ENCODE results near the gene SNRNP48. TPM values are rescaled to one million over a fixed set of nuclear protein-coding genes. Genes with fewer than 3 reads are reported as not detected.

SNRNP48 gene
- total RNA-seq, 1 experiment from 2014 or later = 29.1 TPM

DNA sequence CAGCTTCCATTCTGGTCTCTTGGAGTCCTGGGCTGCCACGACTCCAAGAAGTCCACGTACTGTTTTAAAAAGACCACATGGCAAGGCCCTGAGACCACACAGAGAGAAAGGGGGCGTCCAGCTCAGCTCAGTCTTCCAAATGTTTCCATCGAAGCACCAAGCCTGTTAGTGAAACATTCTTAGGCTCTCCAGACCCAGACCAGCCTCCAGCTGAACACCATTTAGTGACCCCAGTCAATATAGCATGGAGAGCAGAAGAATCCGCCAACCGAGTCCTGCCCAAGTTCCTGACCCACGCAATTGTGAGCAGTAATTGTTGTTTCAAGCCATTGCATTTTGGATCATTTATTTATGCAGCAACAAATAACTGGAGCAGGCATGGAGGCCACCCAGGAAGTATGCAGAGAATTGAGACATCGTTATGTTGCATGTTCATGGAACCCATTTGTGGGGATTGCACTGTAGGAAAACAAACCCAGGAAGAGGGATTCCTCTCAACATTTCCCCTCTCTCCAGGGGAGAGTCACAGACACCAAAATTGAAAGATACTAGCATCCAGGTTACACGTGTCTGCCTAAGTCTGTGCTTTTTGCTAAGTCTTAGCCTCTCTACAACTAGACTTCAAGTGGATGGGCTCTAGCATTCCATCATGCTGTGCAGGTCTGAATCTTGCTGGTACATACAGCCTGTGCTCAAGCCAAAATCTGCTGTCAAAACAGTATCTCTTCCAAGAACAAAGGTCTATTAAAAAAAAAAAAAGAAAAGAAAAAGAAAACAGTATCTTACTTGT lies 42.7 kb downstream of the SNRNP48 start:
- no peaks in the 10 kb centered on the region for H3K4me1 ChIP-seq
- CTCF ChIA-PET = no interaction called here
- intact Hi-C loops (cut with micrococcal nuclease; ENCODE audit: unreplicated experiment) = no loop called here
- no peaks in the 10 kb centered on the region for H3K27me3 ChIP-seq (replicated peaks; ENCODE audit: control insufficient read depth, insufficient read depth, low read length)
- no peaks in the 10 kb centered on the region for H3K27me3 Mint-ChIP-seq (ENCODE audit: insufficient read depth, unreplicated experiment)
- no peaks in the 10 kb centered on the region for H3K36me3 ChIP-seq (ENCODE audit: control insufficient read depth, insufficient read depth, low read length)
- BruUV-seq (replicated peaks) = no TSS peak
- no peaks in the 10 kb centered on the region for H3K36me3 Mint-ChIP-seq (ENCODE audit: insufficient read depth, unreplicated experiment)
- H3K27ac Mint-ChIP-seq (ENCODE audit: unreplicated experiment) = no peak overlapping the region
- DNase-seq = no peak
- H3K4me3 ChIP-seq (ENCODE audit: low read depth, low read length) = no peak overlapping the region
- no peaks in the 10 kb centered on the region for H3K9me3 ChIP-seq
- POLR2A ChIA-PET = no interaction called here
- TF ChIP-seq, protein P1, sequence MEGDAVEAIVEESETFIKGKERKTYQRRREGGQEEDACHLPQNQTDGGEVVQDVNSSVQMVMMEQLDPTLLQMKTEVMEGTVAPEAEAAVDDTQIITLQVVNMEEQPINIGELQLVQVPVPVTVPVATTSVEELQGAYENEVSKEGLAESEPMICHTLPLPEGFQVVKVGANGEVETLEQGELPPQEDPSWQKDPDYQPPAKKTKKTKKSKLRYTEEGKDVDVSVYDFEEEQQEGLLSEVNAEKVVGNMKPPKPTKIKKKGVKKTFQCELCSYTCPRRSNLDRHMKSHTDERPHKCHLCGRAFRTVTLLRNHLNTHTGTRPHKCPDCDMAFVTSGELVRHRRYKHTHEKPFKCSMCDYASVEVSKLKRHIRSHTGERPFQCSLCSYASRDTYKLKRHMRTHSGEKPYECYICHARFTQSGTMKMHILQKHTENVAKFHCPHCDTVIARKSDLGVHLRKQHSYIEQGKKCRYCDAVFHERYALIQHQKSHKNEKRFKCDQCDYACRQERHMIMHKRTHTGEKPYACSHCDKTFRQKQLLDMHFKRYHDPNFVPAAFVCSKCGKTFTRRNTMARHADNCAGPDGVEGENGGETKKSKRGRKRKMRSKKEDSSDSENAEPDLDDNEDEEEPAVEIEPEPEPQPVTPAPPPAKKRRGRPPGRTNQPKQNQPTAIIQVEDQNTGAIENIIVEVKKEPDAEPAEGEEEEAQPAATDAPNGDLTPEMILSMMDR (IDR thresholded peaks at IDR 0.05; ENCODE audit: insufficient read depth in 1 of 2, low read depth in 1 of 2, low read length in 1 of 2, severe bottlenecking in 1 of 2, unreplicated experiment in 1 of 2) = no peak
- H3K4me3 Mint-ChIP-seq (ENCODE audit: unreplicated experiment) = no peak overlapping the region
- no peaks in the 10 kb centered on the region for H3K4me1 Mint-ChIP-seq (ENCODE audit: low read depth, unreplicated experiment)
- H3K9me3 Mint-ChIP-seq (ENCODE audit: unreplicated experiment) = no peaks in the 10 kb centered on the region

GRCh38 chr6:7633361-7633760 lies 43.4 kb downstream of the SNRNP48 start:
- Mint-ChIP-seq H3K27me3 (ENCODE audit: insufficient read depth, unreplicated experiment) (no peaks in the 10 kb centered on the region), H3K9me3 (ENCODE audit: unreplicated experiment) (no peaks in the 10 kb centered on the region), H3K4me3 (ENCODE audit: unreplicated experiment) (no peak overlapping the region), H3K27ac (ENCODE audit: unreplicated experiment) (no peak overlapping the region), H3K36me3 (ENCODE audit: insufficient read depth, unreplicated experiment) (no peaks in the 10 kb centered on the region), H3K4me1 (ENCODE audit: low read depth, unreplicated experiment) (no peaks in the 10 kb centered on the region)
- H3K9me3 ChIP-seq = no peaks in the 10 kb centered on the region
- H3K36me3 ChIP-seq (ENCODE audit: control insufficient read depth, insufficient read depth, low read length) = no peaks in the 10 kb centered on the region
- no peak for DNase-seq
- H3K4me1 ChIP-seq = no peaks in the 10 kb centered on the region
- no TSS peak for BruUV-seq (replicated peaks)
- H3K27me3 ChIP-seq (replicated peaks; ENCODE audit: control insufficient read depth, insufficient read depth, low read length) = no peaks in the 10 kb centered on the region
- ChIA-PET CTCF (no interaction called here), POLR2A (no interaction called here)
- intact Hi-C loops (cut with micrococcal nuclease; ENCODE audit: unreplicated experiment) = no loop called here
- no peak overlapping the region for H3K4me3 ChIP-seq (ENCODE audit: low read depth, low read length)
- TF ChIP-seq, protein P1 (IDR thresholded peaks at IDR 0.05; ENCODE audit: insufficient read depth in 1 of 2, low read depth in 1 of 2, low read length in 1 of 2, severe bottlenecking in 1 of 2, unreplicated experiment in 1 of 2) = no peak

- H3K9me3 Mint-ChIP-seq (ENCODE audit: unreplicated experiment) = no peaks in the 10 kb centered on the region
- TF ChIP-seq, protein P1 (IDR thresholded peaks at IDR 0.05; ENCODE audit: insufficient read depth in 1 of 2, low read depth in 1 of 2, low read length in 1 of 2, severe bottlenecking in 1 of 2, unreplicated experiment in 1 of 2) = no peak
- POLR2A ChIA-PET = no interaction called here
- BruUV-seq (replicated peaks) = no TSS peak
- CTCF ChIA-PET = no interaction called here
- Histone ChIP-seq H3K4me3 (ENCODE audit: low read depth, low read length) (no peak overlapping the region), H3K36me3 (ENCODE audit: control insufficient read depth, insufficient read depth, low read length) (no peaks in the 10 kb centered on the region), H3K27me3 (replicated peaks; ENCODE audit: control insufficient read depth, insufficient read depth, low read length) (no peaks in the 10 kb centered on the region), H3K9me3 (no peaks in the 10 kb centered on the region), H3K4me1 (peaks cover 9% of the 10 kb centered on the region)
- H3K27ac Mint-ChIP-seq (ENCODE audit: unreplicated experiment) = no peak overlapping the region
- no peaks in the 10 kb centered on the region for H3K27me3 Mint-ChIP-seq (ENCODE audit: insufficient read depth, unreplicated experiment)
- no peaks in the 10 kb centered on the region for H3K36me3 Mint-ChIP-seq (ENCODE audit: insufficient read depth, unreplicated experiment)
- peaks cover 7% of the 10 kb centered on the region for H3K4me1 Mint-ChIP-seq (ENCODE audit: low read depth, unreplicated experiment)
- no peak overlapping the region for H3K4me3 Mint-ChIP-seq (ENCODE audit: unreplicated experiment)
- intact Hi-C loops (cut with micrococcal nuclease; ENCODE audit: unreplicated experiment) = no loop called here
- no peak for DNase-seq
These were observed 46.2 kb downstream of the SNRNP48 start for GRCh38 chr6:7636151-7636550.

All from Caco-2 (cell line).